Breast epithelium (tissue), 4 donors: ENCODE results near the gene LZTS3. TPM values are rescaled to one million over a fixed set of nuclear protein-coding genes. Genes with fewer than 3 reads are reported as not detected.

ENCODE experiments used
- DNase-seq, 2 donors: peaks; one replicate each; pipeline ENCODE4 v3.0.0-alpha.2; 2019; ENCODE audit warnings: low spot score in 2 of 2
- H3K27ac ChIP-seq, 2 donors: fragments of 200-600 bp; sonication (generic) in 1 of 2; one replicate each; pipeline ENCODE4 v1.5.1; 2016 to 2019; ENCODE audit warnings: mild to moderate bottlenecking in 1 of 2
- H3K27me3 ChIP-seq, 2 donors: fragments of 200-600 bp; sonication (generic) in 1 of 2; one replicate each; pipeline versions ENCODE4 v1.5.1 to v1.6.0; 2017 to 2019; ENCODE audit warnings: control low read depth in 1 of 2, mild to moderate bottlenecking in 1 of 2
- H3K36me3 ChIP-seq: fragments of 200-600 bp; one replicate; pipeline ENCODE4 v1.5.1; 2019
- H3K4me1 ChIP-seq, 2 donors: fragments of 200-600 bp; sonication (generic); one replicate each; pipeline ENCODE4 v1.5.1; 2016 to 2019; ENCODE audit warnings: control low read depth in 1 of 2
- H3K4me3 ChIP-seq, 3 donors: fragments of 200-600 bp; sonication (generic); 1 replicate in 2 of 3; 2 replicates in 1 of 3; pipeline ENCODE4 v1.5.1; 2016 to 2019; ENCODE audit warnings: mild to moderate bottlenecking in 3 of 3, moderate library complexity in 2 of 3
- H3K9me3 ChIP-seq, 2 donors: fragments of 200-600 bp; sonication (generic) in 1 of 2; one replicate each; pipeline ENCODE4 v1.5.1; 2016 to 2019; ENCODE audit warnings: control low read depth in 1 of 2
- CTCF ChIP-seq, 3 donors: fragments of 450-650 bp; IDR thresholded peaks; one replicate each; pipeline ENCODE4 v1.5.1; 2016 to 2017; ENCODE audit warnings: antibody characterized with exemption in 3 of 3, mild to moderate bottlenecking in 3 of 3, moderate library complexity in 3 of 3
- POLR2A ChIP-seq: fragments of 450-650 bp; IDR thresholded peaks from one replicate; pipeline ENCODE4 v1.6.1; 2016; ENCODE audit warnings: antibody characterized with exemption, mild to moderate bottlenecking, moderate library complexity
- POLR2AphosphoS5 ChIP-seq, 3 donors: sonication (generic); formaldehyde crosslinking; IDR thresholded peaks; one replicate each; pipeline ENCODE4 v1.6.1; 2017; ENCODE audit warnings: antibody characterized with exemption in 3 of 3
- intact Hi-C: fragments of 100-400 bp; cut with DNase I; formaldehyde crosslinking; loops from one replicate; pipeline ENCODE4 v1.15.1; 2023; ENCODE audit warnings: low total_unique reads
- total RNA-seq, 3 donors: library from RNA; depleted of rRNA; stranded (reverse); fragments of >200 nt; gene quantifications; one replicate each; pipeline ENCODE4 v1.1.0, GENCODE V29; 2016

Gene LZTS3
- total RNA-seq, 3 donors from 2014 or later: 9.3 to 12.1 (median 11.3) TPM

- intact Hi-C loops: no loop called here
- H3K36me3 ChIP-seq: peaks cover 17% of the 10 kb centered on the region
- no peak for DNase-seq
- no peak for TF ChIP-seq POLR2AphosphoS5 (IDR thresholded peaks at IDR 0.05)
- no peak for TF ChIP-seq CTCF (IDR thresholded peaks at IDR 0.05)
- TF ChIP-seq POLR2A: no peak
- no peaks in the 10 kb centered on the region for H3K9me3 ChIP-seq
- no peaks in the 10 kb centered on the region for H3K4me1 ChIP-seq
- no peaks in the 10 kb centered on the region for H3K27me3 ChIP-seq
- no peak overlapping the region for H3K4me3 ChIP-seq
- no peak overlapping the region for H3K27ac ChIP-seq
These were observed 22.4 kb upstream of the LZTS3 start for GRCh38 chr20:3195590-3196237.

DNA sequence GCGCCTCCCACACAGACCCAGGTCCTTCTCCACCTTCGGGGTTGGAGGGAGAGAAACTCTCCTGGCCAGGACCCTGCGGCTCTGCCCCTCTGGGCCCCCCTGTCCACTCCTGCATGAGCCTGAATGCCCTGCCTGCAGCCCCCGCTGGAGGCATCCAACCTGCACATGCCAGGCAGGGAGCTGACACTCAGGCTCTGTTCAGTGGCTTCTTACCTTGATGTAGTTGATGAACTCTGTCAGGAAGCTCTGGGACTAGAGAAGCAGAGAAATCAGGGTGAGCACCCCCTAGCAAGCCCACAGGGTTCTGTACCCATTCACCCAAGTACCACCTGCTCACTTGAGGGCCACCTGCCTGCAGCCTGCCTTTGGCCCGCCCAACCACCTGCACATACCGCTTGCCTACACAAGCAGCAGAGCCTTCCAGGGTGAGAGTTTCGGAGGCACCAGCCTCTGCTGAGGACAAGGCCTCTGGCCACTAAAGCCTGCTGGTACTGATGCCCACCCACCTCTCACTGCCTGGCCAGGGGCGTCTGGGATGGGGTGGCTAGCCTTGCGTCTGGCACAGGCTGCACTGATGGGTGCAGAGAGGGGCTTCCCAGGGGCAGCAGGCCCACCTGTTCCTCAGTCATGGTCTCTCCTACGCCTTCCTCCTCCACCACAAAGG, 21.4 kb upstream of the LZTS3 start:
- intact Hi-C loops: loop anchor here (5.0 kb wide), 1 partner anchor 137 kb away; no protein-coding TSS in a partner anchor
- DNase-seq: no peak
- H3K9me3 ChIP-seq: no peaks in the 10 kb centered on the region
- H3K27me3 ChIP-seq: no peaks in the 10 kb centered on the region
- H3K4me1 ChIP-seq: no peaks in the 10 kb centered on the region
- no peak overlapping the region for H3K27ac ChIP-seq
- H3K4me3 ChIP-seq: no peak overlapping the region
- TF ChIP-seq POLR2AphosphoS5 (IDR thresholded peaks at IDR 0.05): no peak
- TF ChIP-seq CTCF (IDR thresholded peaks at IDR 0.05): no peak
- no peak for TF ChIP-seq POLR2A
- H3K36me3 ChIP-seq: peaks cover 11% of the 10 kb centered on the region

DNA sequence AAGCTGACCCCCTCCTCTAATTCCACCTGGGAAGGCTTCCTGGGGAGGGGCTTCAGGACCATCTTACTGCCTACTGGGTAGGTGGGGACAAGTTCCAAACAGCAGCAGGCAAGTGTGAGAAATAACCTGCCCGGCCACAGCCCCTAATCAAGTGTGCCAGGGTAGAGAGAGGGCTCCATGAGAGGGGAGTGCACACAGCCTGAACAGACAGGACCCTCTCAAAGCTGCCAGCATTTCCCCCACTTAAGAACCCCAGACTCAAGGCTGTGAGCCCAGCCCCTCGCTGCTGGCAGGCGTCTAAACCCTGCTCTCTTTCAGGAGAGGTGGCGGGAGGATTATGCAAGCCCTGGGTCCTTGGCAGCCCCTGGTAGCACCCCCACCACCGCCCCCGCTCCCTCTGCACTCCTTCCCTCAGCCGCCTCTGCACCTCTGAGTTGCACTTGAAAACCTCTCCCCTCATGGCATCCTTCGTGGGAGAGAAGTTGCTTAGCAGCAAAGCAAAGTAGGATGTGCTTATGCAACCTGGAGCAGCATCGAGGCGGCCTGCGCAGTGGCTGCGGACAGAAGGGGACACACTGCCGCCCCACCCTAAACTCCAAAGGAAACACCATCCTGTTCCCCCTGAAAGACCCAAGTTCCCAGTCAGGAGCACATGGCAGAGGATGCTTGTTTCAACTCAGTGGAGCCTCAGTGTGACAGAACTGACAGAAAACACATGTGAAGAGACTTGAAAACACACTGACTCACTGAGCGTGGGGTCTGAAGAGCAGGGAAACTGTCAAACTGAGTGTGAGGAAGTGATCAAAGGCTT, 20.7 kb upstream of the LZTS3 start:
- Histone ChIP-seq H3K4me3 (no peak overlapping the region), H3K27me3 (no peaks in the 10 kb centered on the region), H3K27ac (no peak overlapping the region), H3K9me3 (no peaks in the 10 kb centered on the region), H3K36me3 (peaks cover 4% of the 10 kb centered on the region), H3K4me1 (no peaks in the 10 kb centered on the region)
- intact Hi-C loops: loop anchor here (5.0 kb wide), 1 partner anchor 137 kb away; no protein-coding TSS in a partner anchor
- no peak for TF ChIP-seq POLR2AphosphoS5 (IDR thresholded peaks at IDR 0.05)
- no peak for TF ChIP-seq CTCF (IDR thresholded peaks at IDR 0.05)
- TF ChIP-seq POLR2A: no peak
- DNase-seq: no peak

DNA sequence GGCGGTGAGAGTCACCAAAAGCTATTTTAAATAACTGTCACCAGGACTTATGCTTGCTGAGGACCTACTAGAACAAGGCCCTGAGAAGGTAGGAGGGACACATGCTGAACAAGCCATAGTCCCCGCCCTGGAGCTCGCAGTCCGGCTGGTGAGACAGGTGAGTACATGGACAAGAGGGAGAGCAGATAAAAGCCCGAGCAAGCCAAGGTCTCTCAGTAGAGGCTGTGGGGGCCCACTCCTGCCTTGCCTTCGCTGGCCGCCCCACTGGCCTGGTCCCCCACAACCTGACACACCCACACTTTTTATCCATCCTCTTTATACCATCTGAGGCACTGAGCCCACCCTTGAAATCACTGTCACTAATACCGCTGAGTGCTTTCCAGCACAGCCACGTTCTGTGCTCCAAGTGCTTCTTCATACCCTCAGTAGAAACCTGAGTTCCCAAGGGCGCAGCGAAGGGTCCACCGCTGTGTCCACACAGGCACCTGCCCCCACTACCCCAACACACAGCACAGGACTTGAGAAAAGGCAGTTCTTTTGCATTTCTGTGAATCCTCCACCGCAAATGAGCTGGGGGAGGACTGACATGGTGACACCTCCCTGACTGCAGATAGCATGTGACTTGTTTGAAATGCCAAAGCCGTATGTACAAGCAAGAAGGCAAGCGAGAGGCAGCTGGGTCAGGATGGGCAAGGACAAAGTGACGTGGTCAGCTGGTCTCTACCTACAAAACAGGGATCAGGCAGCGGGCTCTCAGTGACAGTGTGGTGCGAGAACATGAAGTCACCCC, 19.1 kb upstream of the LZTS3 start:
- Histone ChIP-seq H3K9me3 (no peaks in the 10 kb centered on the region), H3K4me3 (no peak overlapping the region), H3K4me1 (no peaks in the 10 kb centered on the region), H3K36me3 (peaks cover 4% of the 10 kb centered on the region), H3K27ac (no peak overlapping the region), H3K27me3 (no peaks in the 10 kb centered on the region)
- intact Hi-C loops: loop anchor here (5.0 kb wide), 1 partner anchor 135 kb away; no protein-coding TSS in a partner anchor
- no peak for DNase-seq
- TF ChIP-seq CTCF (IDR thresholded peaks at IDR 0.05) (no peak), POLR2AphosphoS5 (IDR thresholded peaks at IDR 0.05) (no peak), POLR2A (no peak)
